ENCODE results near the gene KIF9.

The KIF9 gene

DNA sequence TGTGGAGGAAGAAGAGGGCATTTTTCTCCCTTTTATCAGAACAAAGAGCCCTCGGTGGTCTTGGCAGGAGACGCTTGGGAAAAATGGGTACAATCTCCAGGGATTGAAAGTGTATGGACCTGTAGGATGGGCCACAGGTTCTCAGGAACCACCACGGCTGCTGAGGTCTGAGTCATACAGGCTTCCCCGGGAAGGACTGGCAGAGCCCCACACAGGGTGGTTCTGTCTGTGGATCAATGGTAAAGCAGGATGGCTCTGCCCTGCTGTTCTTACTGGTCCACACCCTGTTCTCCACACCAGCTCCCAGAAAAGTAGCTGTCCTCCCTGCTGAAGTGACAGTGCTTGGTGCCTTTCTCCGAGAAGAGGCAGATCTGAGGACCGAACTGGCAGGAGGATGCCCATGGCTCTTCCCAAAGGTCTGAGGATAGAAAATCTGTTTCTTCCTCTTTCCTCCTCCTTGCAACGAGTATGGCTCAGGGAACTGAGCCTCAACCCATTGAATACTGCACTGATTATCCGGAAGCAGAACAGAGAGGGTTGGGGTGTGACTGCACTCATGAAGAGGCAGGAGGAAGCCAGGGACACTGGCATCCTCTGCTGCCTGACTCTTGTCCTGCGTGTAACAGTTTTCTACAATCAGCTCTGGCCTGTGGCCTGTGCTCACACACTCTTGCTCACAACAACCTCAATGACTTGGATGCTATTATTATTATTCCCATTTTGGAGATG, 39.0 kb downstream of the KIF9 start:
- Histone ChIP-seq H3K27ac (no peak overlapping the region), H3K4me3 (ENCODE audit: low read depth, low read length) (no peak overlapping the region), H3K36me3 (replicated peaks) (no peaks in the 10 kb centered on the region), H3K27me3 (replicated peaks) (no peaks in the 10 kb centered on the region)
- DNase-seq, result no peak
- in situ Hi-C loops (cut with HindIII; ENCODE audit: low pct_ligation_motif_present, low sequenced_read_pairs), result no loop called here
- TF ChIP-seq, protein P1, sequence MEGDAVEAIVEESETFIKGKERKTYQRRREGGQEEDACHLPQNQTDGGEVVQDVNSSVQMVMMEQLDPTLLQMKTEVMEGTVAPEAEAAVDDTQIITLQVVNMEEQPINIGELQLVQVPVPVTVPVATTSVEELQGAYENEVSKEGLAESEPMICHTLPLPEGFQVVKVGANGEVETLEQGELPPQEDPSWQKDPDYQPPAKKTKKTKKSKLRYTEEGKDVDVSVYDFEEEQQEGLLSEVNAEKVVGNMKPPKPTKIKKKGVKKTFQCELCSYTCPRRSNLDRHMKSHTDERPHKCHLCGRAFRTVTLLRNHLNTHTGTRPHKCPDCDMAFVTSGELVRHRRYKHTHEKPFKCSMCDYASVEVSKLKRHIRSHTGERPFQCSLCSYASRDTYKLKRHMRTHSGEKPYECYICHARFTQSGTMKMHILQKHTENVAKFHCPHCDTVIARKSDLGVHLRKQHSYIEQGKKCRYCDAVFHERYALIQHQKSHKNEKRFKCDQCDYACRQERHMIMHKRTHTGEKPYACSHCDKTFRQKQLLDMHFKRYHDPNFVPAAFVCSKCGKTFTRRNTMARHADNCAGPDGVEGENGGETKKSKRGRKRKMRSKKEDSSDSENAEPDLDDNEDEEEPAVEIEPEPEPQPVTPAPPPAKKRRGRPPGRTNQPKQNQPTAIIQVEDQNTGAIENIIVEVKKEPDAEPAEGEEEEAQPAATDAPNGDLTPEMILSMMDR (IDR thresholded peaks at IDR 0.05; ENCODE audit: low read depth, low read length, missing control alignments), result no peak

DNA sequence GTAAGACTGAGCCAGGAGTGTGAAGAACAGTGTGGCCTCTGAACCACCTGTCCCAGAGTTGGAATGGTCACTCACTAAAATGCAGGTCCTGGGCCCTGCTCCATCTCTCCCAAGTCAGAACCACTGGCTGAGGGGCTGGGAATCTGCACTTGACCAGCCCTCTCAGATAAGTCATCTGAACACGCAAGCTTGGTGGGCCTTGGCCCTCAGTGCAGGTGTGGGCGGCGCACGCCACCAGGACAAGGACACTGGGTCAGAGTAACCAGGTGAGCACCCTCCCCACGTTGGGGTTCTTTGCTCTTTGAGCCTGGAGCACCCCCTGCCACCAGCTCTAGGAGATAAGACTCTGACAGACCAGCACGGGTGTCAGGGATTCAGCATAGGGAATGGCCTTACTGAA, 42.7 kb downstream of the KIF9 start:
- H3K27me3 ChIP-seq (replicated peaks), result no peaks in the 10 kb centered on the region
- H3K27ac ChIP-seq, result no peak overlapping the region
- DNase-seq, result no peak
- in situ Hi-C loops (cut with HindIII; ENCODE audit: low pct_ligation_motif_present, low sequenced_read_pairs), result no loop called here
- H3K36me3 ChIP-seq (replicated peaks), result no peaks in the 10 kb centered on the region
- TF ChIP-seq, protein P1 (IDR thresholded peaks at IDR 0.05; ENCODE audit: low read depth, low read length, missing control alignments), result no peak
- no peak overlapping the region for H3K4me3 ChIP-seq (ENCODE audit: low read depth, low read length)

DNA sequence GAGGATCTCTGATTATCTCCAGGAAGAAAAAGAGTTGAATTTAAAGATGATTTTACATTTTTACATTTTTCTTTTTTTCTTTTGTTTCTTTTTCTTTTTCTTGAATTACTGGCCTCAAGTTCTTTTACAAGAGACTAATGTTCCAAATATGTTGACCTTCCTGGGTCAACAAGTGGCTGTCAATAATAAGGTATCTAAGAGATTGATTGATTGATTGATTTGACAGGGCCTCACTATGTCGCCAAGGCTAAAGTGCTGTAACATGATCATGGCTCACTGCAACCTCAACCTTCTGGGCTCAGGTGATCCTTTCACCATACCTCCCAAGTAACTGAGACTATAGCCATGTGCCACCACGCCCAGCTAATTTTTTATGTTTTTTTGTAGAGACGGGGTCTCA, 44.6 kb downstream of the KIF9 start:
- H3K36me3 ChIP-seq (replicated peaks), result no peaks in the 10 kb centered on the region
- in situ Hi-C loops (cut with HindIII; ENCODE audit: low pct_ligation_motif_present, low sequenced_read_pairs), result no loop called here
- no peak overlapping the region for H3K27ac ChIP-seq
- H3K4me3 ChIP-seq (ENCODE audit: low read depth, low read length), result no peak overlapping the region
- DNase-seq, result no peak
- TF ChIP-seq, protein P1 (IDR thresholded peaks at IDR 0.05; ENCODE audit: low read depth, low read length, missing control alignments), result no peak
- H3K27me3 ChIP-seq (replicated peaks), result no peaks in the 10 kb centered on the region

- Histone ChIP-seq H3K36me3 (replicated peaks) (no peaks in the 10 kb centered on the region), H3K27me3 (replicated peaks) (no peaks in the 10 kb centered on the region), H3K27ac (no peak overlapping the region), H3K4me3 (ENCODE audit: low read depth, low read length) (no peak overlapping the region)
- DNase-seq, result no peak
- TF ChIP-seq, protein P1 (IDR thresholded peaks at IDR 0.05; ENCODE audit: low read depth, low read length, missing control alignments), result no peak
- in situ Hi-C loops (cut with HindIII; ENCODE audit: low pct_ligation_motif_present, low sequenced_read_pairs), result no loop called here
Observed at GRCh38 chr3:47228088-47228487, 54.5 kb downstream of the KIF9 start.

- Histone ChIP-seq H3K36me3 (replicated peaks) (no peaks in the 10 kb centered on the region), H3K27ac (no peak overlapping the region), H3K27me3 (replicated peaks) (no peaks in the 10 kb centered on the region), H3K4me3 (ENCODE audit: low read depth, low read length) (no peak overlapping the region)
- TF ChIP-seq, protein P1 (IDR thresholded peaks at IDR 0.05; ENCODE audit: low read depth, low read length, missing control alignments), result no peak
- no peak for DNase-seq
- in situ Hi-C loops (cut with HindIII; ENCODE audit: low pct_ligation_motif_present, low sequenced_read_pairs), result no loop called here
Observed at GRCh38 chr3:47227678-47228077, 54.9 kb downstream of the KIF9 start.

Data from brain microvascular endothelial cell (primary cell).